GM12878 (cell line): Measurements from ENCODE around the gene OSBPL10. TPM values are rescaled to one million over a fixed set of nuclear protein-coding genes. Genes with fewer than 3 reads are reported as not detected.

Experiments
- ATAC-seq: fragments of 200-7000 bp; cut with Tn5 transposase; 3 replicates; pipeline ENCODE4 v1.9.1; 2020; ENCODE audit warnings: mild to moderate bottlenecking, moderate library complexity
- BruUV-seq: library from RNA; stranded (reverse); fragments of 400-500 nt; replicated peaks from 2 replicates; lab custom pipeline; 2021; lab: Mats Ljungman, UMichigan
- CTCF ChIA-PET: fragments of 300-600 bp; sonication (Branson Sonifier 250); formaldehyde crosslinking; extraction: SDS; loops from one replicate; lab custom pipeline; 2021; ENCODE audit warnings: inconsistent platforms; lab: Yijun Ruan, JAX
- POLR2A ChIA-PET: fragments of 350-600 bp; formaldehyde crosslinking; extraction: SDS; loops from one replicate; lab custom pipeline; 2021; ENCODE audit warnings: inconsistent platforms; lab: Charles Lee
- RAD21 ChIA-PET: fragments of 300-600 bp; sonication (Branson Sonifier 250); formaldehyde crosslinking; loops from one replicate; lab custom pipeline; 2023; ENCODE audit warnings: antibody characterized with exemption; ENCODE audit not compliant: unreplicated experiment; lab: Charles Lee
- SMC1A ChIA-PET: fragments of 300-600 bp; sonication (Branson Sonifier 250); formaldehyde crosslinking; loops from one replicate; lab custom pipeline; 2023; ENCODE audit not compliant: unreplicated experiment, uncharacterized antibody; lab: Charles Lee
- DNase-seq: peaks from one replicate; pipeline ENCODE4 v3.0.0-alpha.2; 2011; ENCODE audit warnings: low read depth, low spot score
- FAIRE-seq: peaks from 3 replicates; lab custom pipeline; 2011; peaks lifted over from hg19 to GRCh38; lab: Jason Lieb, UNC
- H2AFZ ChIP-seq: 2 replicates; pipeline ENCODE4 v1.6.0; 2011; ENCODE audit warnings: low read depth, low read length, control low read depth; ENCODE audit not compliant: control insufficient read depth
- H3K27ac ChIP-seq: 2 replicates; pipeline ENCODE4 v1.5.1; 2011; ENCODE audit warnings: control low read depth; ENCODE audit not compliant: control insufficient read depth, insufficient read depth
- H3K27me3 ChIP-seq, 2 experiments: replicated peaks in 1 of 2; 2 replicates each; pipeline versions ENCODE4 v1.6.0 to v1.6.1; 2011; ENCODE audit warnings: low read length in 1 of 2; ENCODE audit not compliant: control insufficient read depth in 2 of 2, insufficient read depth in 2 of 2
- H3K36me3 ChIP-seq, 2 experiments: 2 replicates each; pipeline ENCODE4 v1.5.1; 2011; ENCODE audit warnings: low read length in 1 of 2; ENCODE audit not compliant: control insufficient read depth in 2 of 2, insufficient read depth in 2 of 2
- H3K4me1 ChIP-seq: 2 replicates; pipeline ENCODE4 v1.6.1; 2011; ENCODE audit warnings: mild to moderate bottlenecking, low read length, moderate library complexity, mixed read lengths; ENCODE audit not compliant: control insufficient read depth, insufficient read depth
- H3K4me2 ChIP-seq: 2 replicates; pipeline ENCODE4 v1.6.0; 2011; ENCODE audit warnings: control low read depth; ENCODE audit not compliant: control insufficient read depth, insufficient read depth
- H3K4me3 ChIP-seq: fragments of 200-600 bp; sonication (generic); 2 replicates; pipeline ENCODE4 v1.5.1; 2016
- H3K79me2 ChIP-seq: 2 replicates; pipeline ENCODE4 v1.6.0; 2011; ENCODE audit warnings: low read length; ENCODE audit not compliant: control insufficient read depth, insufficient read depth
- H3K9ac ChIP-seq: 2 replicates; pipeline ENCODE4 v1.8.0; 2011; ENCODE audit warnings: low read length, control low read depth, mixed read lengths; ENCODE audit not compliant: control insufficient read depth, insufficient read depth
- H3K9me3 ChIP-seq: replicated peaks from 3 replicates; pipeline ENCODE4 v1.5.1; 2011; ENCODE audit warnings: mild to moderate bottlenecking, low read length; ENCODE audit not compliant: control insufficient read depth, insufficient read depth
- H4K20me1 ChIP-seq: 2 replicates; pipeline ENCODE4 v1.6.0; 2011; ENCODE audit not compliant: control insufficient read depth, insufficient read depth
- DPF2 ChIP-seq: fragments of 450-650 bp; IDR thresholded peaks from 2 replicates; pipeline ENCODE4 v1.6.1; 2017; ENCODE audit warnings: mild to moderate bottlenecking
- IRF5 ChIP-seq: fragments of 450-650 bp; IDR thresholded peaks from 2 replicates; pipeline ENCODE4 v1.6.1; 2017; ENCODE audit warnings: borderline replicate concordance
- PKNOX1 ChIP-seq: fragments of 450-650 bp; IDR thresholded peaks from 2 replicates; pipeline ENCODE4 v1.6.1; 2016; ENCODE audit warnings: mild to moderate bottlenecking
- WGBS: methylation state at CpG from one replicate; pipeline ENCODE4 v1.1.6; 2016; ENCODE audit warnings: low lambda C conversion rate; ENCODE audit not compliant: insufficient replicate concordance, insufficient coverage; ENCODE audit errors: missing lambda C conversion rate; 5-methylcytosine and 5-hydroxymethylcytosine counted together
- in situ Hi-C: fragments of 300-500 bp; cut with MboI; formaldehyde crosslinking; loops from 9 replicates; pipeline ENCODE4 v1.14.3; 2018; ENCODE audit warnings: mixed read lengths
- intact Hi-C: fragments of 100-400 bp; cut with micrococcal nuclease; formaldehyde crosslinking; loops from one replicate; pipeline ENCODE4 v1.14.2; 2022; ENCODE audit not compliant: unreplicated experiment
- polyA plus RNA-seq, 11 experiments: library from polyadenylated mRNA; depleted of rRNA in 4 of 11; unstranded in 6 of 11; stranded (reverse) in 5 of 11; fragments of >200 nt; fragmentation: Nextera tagmentation in 4 of 11; fragmentation: Illumina TruSeq in 1 of 11; extraction: Ambion mirVana in 4 of 11; extraction: Trizol in 1 of 11; gene quantifications; 1 replicate in 1 of 11; 2 replicates in 10 of 11; pipeline versions ENCODE4 v1.2.1 to v1.2.3, GENCODE V29; 2011 to 2016; ENCODE audit warnings: inconsistent platforms in 2 of 11, missing spikeins in 2 of 11, low read depth in 1 of 11
- total RNA-seq, 4 experiments: library from RNA; depleted of rRNA in 3 of 4; stranded (reverse); fragments of >200 nt in 3 of 4; fragmentation: Illumina TruSeq in 1 of 4; extraction: Trizol in 1 of 4; gene quantifications; 2 replicates each; pipeline versions ENCODE4 v1.2.1 to v1.2.3, GENCODE V29; 2013 to 2021
- TF ChIP-seq, protein P1 (sequence below): fragments of 450-650 bp; conservative IDR thresholded peaks from 2 replicates; pipeline ENCODE4 v1.6.1; 2017; ENCODE audit warnings: mild to moderate bottlenecking, moderate library complexity
- TF ChIP-seq, protein P2 (sequence below): fragments of 450-650 bp; formaldehyde crosslinking; IDR thresholded peaks from 2 replicates; pipeline ENCODE4 v1.4.0; 2022; ENCODE audit warnings: mild to moderate bottlenecking, moderate library complexity

The OSBPL10 gene
- total and polyA plus RNA-seq, 10 of the 15 experiments (the other 5 are each of a cell fraction or from before 2014, with no cell fraction given) = 0.03 to 0.25 (median 0.09) TPM; not detected in 5

- TF ChIP-seq, protein P1, sequence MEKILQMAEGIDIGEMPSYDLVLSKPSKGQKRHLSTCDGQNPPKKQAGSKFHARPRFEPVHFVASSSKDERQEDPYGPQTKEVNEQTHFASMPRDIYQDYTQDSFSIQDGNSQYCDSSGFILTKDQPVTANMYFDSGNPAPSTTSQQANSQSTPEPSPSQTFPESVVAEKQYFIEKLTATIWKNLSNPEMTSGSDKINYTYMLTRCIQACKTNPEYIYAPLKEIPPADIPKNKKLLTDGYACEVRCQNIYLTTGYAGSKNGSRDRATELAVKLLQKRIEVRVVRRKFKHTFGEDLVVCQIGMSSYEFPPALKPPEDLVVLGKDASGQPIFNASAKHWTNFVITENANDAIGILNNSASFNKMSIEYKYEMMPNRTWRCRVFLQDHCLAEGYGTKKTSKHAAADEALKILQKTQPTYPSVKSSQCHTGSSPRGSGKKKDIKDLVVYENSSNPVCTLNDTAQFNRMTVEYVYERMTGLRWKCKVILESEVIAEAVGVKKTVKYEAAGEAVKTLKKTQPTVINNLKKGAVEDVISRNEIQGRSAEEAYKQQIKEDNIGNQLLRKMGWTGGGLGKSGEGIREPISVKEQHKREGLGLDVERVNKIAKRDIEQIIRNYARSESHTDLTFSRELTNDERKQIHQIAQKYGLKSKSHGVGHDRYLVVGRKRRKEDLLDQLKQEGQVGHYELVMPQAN = no peak
Observed at GRCh38 chr3:31959251-31959650, 21.8 kb downstream of the OSBPL10 start (continued).

GRCh38 chr3:31958701-31959152 is 22.3 kb downstream of the OSBPL10 start:
- H3K36me3 ChIP-seq = no peaks in the 10 kb centered on the region
- SMC1A ChIA-PET = no interaction called here
- RAD21 ChIA-PET = no interaction called here
- intact Hi-C loops (no loop called here), in situ Hi-C loops (no loop called here)
- no TSS peak for BruUV-seq
- no peaks in the 10 kb centered on the region for H3K79me2 ChIP-seq
- H3K27ac ChIP-seq = no peak overlapping the region
- ATAC-seq = no peak
- DNase-seq = no peak
- no peak for TF ChIP-seq PKNOX1
- TF ChIP-seq IRF5 = no peak
- no peak for TF ChIP-seq DPF2
- TF ChIP-seq, protein P2, sequence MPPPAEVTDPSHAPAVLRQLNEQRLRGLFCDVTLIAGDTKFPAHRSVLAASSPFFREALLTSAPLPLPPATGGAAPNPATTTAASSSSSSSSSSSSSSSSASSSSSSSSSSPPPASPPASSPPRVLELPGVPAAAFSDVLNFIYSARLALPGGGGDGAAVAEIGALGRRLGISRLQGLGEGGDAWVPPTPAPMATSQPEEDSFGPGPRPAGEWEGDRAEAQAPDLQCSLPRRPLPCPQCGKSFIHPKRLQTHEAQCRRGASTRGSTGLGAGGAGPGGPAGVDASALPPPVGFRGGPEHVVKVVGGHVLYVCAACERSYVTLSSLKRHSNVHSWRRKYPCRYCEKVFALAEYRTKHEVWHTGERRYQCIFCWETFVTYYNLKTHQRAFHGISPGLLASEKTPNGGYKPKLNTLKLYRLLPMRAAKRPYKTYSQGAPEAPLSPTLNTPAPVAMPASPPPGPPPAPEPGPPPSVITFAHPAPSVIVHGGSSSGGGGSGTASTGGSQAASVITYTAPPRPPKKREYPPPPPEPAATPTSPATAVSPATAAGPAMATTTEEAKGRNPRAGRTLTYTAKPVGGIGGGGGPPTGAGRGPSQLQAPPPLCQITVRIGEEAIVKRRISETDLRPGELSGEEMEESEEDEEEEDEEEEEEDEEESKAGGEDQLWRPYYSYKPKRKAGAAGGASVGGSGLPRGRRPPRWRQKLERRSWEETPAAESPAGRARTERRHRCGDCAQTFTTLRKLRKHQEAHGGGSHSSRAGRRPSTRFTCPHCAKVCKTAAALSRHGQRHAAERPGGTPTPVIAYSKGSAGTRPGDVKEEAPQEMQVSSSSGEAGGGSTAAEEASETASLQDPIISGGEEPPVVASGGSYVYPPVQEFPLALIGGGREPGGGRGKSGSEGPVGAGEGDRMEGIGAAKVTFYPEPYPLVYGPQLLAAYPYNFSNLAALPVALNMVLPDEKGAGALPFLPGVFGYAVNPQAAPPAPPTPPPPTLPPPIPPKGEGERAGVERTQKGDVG (CRISPR knock-in tag) = no peak
- WGBS = 29% methylated on average over 3 of the region's 3 CpGs
- peaks cover 5% of the 10 kb centered on the region; the same call in 2 of the 3 replicates for H3K9me3 ChIP-seq
- no peaks in the 10 kb centered on the region for H4K20me1 ChIP-seq
- CTCF ChIA-PET = no interaction called here
- H3K4me3 ChIP-seq = no peak overlapping the region
- H3K4me1 ChIP-seq = no peaks in the 10 kb centered on the region
- no peak overlapping the region for H3K4me2 ChIP-seq
- no peaks in the 10 kb centered on the region for H3K27me3 ChIP-seq
- H3K9ac ChIP-seq = no peak overlapping the region
- POLR2A ChIA-PET = no interaction called here
- H2AFZ ChIP-seq = no peak overlapping the region
- FAIRE-seq = no peak
